LNCAP (cell line): ENCODE data around the gene PDE2A.

Source experiments
- CTCF ChIP-seq: fragments of 450-650 bp; IDR thresholded peaks from 2 replicates; pipeline ENCODE4 v1.5.1; 2017; ENCODE audit warnings: mild to moderate bottlenecking

PDE2A gene

DNA sequence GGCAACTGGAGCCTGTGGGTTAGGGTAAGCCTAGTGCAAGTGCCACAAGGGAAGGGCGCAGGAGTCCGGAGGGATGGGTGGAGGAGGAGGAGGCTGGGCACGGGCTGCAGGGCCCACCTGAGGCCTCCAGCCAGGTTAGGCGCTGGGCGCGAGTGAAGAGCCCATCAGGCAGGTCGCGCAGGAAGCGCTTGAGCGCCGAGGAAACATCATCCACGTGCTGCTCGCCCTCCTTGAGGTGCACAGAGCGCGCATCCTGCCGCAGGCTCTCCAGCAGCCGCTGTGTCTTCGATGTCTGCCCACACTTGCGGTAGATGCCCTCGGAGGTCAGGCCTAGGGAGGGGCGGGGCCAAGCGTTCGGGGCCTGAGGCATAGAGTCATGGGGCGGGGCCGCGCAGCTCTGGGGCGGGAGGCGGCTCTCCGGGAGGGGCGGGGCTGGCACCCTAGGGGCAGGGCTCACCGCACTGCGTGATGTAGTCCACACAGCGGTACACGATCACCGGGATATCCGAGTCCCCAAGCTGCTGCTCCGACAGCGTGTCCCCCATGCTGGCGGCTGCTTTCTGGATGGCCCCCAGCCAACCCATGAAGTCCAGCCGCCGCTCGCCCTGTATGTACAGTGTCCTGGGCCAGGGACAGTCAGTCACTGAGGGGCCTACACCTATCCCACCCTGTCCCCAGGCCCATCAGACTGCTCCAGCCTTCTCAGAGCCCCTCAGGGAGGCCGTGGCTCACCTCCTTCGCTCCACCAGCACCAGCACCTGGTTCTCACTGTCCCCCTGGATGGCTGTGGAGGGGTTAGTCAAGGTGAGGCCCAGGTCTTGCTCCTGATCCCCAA is 22.9 kb upstream of the PDE2A start:
- no peak for TF ChIP-seq CTCF

GRCh38 chr11:72695354-72695753 is 21.1 kb upstream of the PDE2A start:
- TF ChIP-seq CTCF: no peak

GRCh38 chr11:72693271-72693968 is 19.2 kb upstream of the PDE2A start:
- no peak; the same call in 1 of the 2 replicates for TF ChIP-seq CTCF

DNA sequence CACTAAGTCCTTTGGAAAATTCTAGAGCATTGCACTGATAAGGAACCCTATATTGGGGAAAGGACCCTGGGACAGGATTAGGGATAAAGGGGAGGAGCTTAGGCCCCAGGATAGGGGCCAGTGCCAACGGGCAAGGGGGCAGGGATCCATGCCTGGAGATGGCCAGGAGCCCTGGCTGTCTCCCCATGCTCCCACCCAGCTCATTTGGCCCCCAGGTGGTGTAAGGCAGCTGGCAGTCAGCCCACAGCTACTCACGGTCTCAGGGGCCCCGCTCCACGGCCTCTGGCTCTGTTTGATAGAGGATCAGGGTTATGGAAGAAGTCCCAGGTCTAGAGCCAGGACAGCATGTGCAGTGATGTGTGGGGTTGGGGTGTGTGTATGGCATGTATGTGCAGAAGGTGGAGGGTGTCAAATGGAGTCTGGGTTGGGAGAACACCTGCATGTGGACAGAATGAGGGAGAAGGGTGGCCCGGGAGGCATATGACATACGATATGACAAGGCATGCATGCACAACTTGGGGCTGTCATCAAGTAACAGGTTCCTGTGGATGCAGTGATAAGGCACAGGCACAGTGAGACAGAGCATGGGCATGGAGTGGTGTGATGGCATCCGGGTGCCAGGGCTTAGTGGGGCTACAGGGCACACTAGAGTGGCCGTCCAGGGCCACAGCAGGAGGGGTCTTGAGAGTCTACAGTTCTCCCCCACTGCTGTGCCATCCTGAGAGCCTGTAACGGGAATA is 18.4 kb upstream of the PDE2A start:
- TF ChIP-seq CTCF: no peak

DNA sequence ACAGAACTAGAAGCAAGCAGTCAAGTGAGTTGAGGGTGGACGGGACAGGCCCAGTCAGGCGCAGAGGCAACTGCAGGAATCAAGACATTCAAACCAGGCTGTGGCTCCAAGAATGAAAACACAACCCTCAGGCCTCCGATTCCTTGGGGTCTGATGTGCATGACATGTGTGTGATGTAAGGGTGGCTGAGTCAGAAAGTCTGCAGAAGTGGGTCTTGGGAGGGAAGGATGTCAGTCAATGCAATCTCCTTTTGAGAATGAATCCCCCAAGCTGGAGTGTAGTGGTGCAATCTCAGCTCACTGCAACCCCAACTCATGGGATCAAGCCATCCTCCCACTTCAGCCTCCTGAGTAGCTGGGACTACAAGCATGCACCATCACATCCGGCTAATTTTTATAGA is 15.9 kb upstream of the PDE2A start:
- no peak for TF ChIP-seq CTCF

GRCh38 chr11:72688929-72689328 is 14.7 kb upstream of the PDE2A start:
- no peak for TF ChIP-seq CTCF

- no peak for TF ChIP-seq CTCF
Measured at GRCh38 chr11:72688486-72688885, 14.3 kb upstream of the PDE2A start.
